Astrocyte of the hippocampus (primary cell): Measurements from ENCODE around the gene GPSM3.
"Not testable (repeated sequence)": the region's sequence is repeated elsewhere in the genome, so short reads cannot be mapped to it uniquely, and the experiment has no call there.

Source experiments
- DNase-seq: peaks from one replicate; pipeline ENCODE4 v3.0.0; 2011; ENCODE audit warnings: low read depth, low spot score

Gene GPSM3

GRCh38 chr6:32187725-32188380 lies 4.6 kb downstream of the GPSM3 start:
- DNase-seq = not testable (repeated sequence)

GRCh38 chr6:32187009-32187709 lies 5.3 kb downstream of the GPSM3 start:
- DNase-seq = no peak

GRCh38 chr6:32186151-32186840 lies 6.1 kb downstream of the GPSM3 start:
- not testable (repeated sequence) for DNase-seq

GRCh38 chr6:32185681-32186131 lies 6.7 kb downstream of the GPSM3 start:
- peak; percentile 89 for DNase-seq

GRCh38 chr6:32184084-32184640 lies 8.3 kb downstream of the GPSM3 start, which contains the start of gene AGER:
Gene AGER, minus strand, starts transcription at chr6:32184253. Its CDS starts 31 bp downstream, at chr6:32184222.
- DNase-seq = no peak

- no peak for DNase-seq
Observed at GRCh38 chr6:32183483-32184083, 8.9 kb downstream of the GPSM3 start.

DNA sequence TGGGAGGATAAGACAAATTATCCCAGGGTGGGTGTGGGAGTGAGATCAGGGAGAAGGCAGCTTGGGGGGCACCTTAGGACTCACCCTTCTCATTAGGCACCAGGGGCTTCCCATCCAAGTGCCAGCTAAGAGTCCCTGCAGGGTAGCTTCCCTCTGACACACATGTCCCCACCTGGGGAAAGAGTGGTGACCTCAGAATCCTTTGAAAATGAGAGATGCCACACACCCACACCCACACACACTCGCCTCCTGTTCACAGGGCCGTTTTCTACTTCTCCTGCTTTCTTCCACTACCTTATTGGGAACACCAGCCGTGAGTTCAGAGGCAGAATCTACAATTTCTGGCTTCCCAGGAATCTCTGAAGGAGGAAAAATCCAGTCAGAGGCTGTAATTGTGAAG lies 9.4 kb downstream of the GPSM3 start:
- DNase-seq = no peak

GRCh38 chr6:32182555-32182981 lies 9.9 kb downstream of the GPSM3 start:
- no peak for DNase-seq

DNA sequence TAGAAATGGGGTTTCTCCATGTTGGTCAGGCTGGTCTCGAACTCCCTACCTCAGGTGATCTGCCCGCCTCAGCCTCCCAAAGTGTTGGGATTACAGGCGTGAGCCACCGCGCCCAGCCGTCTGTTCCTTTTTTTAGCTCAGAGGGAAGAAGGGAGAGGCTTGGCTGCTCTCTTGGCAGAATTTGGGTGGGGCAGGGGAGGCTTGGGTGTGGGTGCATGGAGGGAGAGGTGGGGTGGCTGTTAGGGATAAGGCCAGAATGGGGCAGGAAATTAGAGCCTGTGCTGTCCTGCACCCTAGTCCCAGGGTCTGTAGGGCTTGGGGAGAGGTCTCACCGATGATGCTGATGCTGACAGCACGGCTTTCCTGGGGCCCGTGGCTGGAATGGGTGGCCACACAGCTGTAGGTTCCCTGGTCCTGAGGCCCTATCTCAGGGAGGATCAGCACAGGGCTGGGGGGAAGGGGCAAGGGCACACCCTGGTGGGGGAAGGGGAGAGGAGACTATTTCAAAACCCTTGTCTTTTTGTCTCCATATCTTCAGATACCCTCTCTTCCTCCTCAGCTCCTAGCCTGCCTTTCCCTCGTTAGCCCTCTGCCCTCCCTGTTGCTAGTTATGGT lies 10.4 kb downstream of the GPSM3 start:
- no peak for DNase-seq

GRCh38 chr6:32181148-32181702 lies 11.2 kb downstream of the GPSM3 start:
- no peak for DNase-seq

DNA sequence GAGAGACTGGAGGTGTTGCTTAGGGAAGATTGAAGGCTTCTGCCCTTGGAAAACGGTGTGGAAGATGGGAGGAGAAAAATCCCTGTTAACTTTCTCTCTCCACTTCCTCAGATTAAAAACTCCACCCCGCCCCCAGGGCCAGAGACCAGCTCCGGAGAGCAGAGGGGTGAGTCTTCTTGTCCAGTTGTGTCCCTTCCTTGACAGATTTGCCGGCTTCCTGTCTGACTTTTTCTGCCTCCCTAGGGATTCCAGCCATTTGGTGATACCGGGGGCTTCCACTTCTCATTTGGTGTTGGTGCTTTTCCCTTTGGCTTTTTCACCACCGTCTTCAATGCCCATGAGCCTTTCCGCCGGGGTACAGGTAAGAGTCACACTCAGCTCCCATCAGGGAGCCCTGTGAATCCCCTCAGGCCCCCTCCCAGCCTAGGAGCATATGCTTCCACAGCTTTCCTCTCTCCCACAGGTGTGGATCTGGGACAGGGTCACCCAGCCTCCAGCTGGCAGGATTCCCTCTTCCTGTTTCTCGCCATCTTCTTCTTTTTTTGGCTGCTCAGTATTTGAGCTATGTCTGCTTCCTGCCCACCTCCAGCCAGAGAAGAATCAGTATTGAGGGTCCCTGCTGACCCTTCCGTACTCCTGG lies 12.6 kb downstream of the GPSM3 start:
- DNase-seq = no peak

DNA sequence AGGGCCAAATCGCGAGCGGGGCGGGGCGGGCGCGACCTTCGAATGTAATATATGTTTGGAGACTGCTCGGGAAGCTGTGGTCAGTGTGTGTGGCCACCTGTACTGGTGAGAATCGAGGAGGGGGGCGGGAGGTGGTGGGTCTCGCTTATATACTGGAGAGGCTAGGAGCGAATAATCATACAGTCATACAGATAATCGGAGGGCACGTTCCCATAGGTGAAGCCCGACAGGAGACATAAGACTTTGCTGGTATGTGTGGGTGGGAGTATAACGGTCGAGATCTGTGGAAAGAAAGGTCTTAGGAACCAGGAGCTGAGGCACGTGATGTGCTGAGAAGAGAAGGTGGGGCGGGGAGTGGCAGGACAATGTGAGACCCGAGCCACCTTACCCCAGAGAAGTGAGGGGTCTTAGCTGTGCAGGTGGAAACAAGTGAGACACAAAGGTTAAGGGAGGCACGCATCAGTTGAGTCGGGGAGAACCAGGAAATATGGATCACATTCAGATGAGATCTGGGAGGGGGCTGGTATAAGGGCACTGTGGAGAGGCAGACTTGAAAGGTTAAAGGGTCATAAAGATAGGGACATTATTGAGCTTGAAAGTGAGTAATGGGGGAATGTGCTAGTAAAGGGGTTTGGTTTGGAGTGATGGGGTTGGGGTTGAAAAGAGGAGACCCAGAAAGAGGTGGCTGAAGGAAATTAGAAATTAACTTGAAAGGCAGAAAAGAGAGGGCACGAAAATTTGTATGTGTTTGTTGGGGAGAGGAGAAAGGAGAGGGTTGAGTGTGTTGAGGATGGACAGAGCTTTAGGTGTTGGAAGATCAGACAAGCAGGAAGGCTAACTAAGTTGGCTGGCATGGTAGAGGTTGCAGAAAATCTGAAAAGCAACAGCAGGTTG lies 13.6 kb downstream of the GPSM3 start:
- DNase-seq = peak; percentile 39

DNA sequence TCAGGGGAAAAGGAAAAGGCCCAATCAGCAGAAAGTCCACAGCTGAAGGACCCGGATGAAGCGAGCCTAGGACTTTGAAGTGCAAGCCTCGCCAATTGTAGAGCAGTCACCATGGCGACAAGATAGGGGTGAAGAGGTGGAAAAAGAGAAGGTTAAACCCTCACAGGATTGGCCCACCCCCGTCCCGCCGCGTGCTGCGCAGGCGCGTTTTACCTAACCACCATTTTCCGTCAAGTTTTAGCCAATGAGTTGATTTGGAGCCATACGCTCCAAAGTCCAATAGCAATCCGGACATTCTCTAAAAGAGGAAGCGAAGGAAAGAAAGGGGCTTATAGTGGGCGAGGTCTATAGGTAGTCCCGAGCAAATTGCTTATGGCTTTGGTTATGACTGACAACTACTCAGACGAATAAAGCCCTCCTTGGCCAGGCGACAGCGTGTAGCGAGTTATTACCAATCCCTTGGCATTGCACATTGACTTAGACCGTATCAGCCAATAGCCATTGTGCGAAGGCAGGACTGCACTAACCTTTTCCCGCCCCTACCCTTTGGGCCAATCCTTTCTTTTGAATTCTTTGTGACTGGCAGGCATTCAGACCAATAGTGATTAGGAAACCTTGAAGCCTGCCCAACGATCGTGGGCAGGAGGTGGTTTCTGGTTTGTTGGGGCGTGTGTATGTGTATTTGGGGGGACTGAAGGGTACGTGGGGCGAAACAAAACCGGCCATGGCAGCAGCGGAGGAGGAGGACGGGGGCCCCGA lies 14.5 kb downstream of the GPSM3 start, which contains the start of gene RNF5:
RNF5 (plus strand) TSS at position 618 of the 759 bp plus-strand sequence; CDS start at position 725, 107 bp downstream.
- peak; percentile 100 for DNase-seq

DNA sequence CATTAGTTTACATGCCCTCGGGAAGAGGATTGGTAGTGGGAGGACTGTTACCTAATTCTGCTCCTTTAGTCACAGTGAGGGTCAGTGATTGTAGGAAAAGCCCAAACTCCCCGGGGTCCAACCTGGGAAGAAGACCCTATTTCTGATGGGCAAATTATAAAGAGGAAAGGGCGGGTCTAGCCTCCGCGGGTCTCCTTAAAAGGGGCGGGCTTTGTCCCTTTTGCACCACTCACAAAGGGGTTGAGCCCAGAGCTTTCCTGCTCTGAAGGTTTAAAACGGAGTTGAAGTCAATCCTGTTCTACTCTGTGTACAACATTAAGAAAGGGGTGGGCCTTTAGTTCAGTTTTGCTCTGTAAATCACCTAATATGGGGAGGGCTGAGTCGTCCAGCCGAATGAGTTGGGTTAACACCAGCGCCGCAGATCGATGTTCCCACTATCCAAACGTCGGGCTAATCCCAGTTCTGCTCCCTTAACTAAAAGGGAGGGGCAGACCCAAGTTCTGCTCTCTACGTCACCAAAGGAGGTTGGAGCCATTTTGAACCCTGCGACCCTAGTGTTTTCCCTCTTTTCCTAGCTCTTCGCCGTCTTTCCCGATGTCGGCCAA lies 15.2 kb downstream of the GPSM3 start:
- no peak for DNase-seq

DNA sequence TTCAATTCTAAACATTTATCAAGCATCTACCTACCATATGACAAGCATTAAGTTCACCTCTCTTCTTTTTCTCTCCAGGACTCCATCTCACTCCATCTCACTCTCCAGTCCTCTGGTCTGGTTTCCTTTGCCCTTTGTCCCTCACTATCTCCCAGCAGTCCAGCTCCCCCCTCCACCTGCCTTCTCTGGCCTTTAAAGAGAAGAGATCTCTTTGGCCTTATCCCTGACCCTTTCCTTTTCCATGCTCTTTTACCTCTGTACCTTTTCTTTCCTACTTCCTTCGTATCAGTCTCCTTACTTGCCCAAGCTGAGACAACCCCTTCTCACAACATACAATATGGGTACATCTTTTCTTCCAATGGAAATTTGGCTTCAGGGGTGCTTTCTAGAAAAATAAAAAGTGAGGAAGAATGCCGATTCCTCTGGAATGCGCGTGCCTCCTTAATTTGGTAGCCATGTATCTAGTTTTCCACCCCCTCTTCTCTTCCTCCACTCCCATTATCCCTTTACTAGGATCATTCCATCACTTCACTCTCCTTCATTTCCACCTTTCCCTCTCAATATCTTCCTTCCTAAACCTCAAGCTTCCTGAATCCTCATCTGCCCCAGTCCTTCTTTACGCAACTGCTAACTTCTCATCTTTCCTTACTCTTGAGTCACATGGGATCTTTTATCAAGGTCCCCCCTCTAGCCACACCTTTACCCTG lies 15.8 kb downstream of the GPSM3 start:
- DNase-seq = no peak

GRCh38 chr6:32175711-32176475 lies 16.6 kb downstream of the GPSM3 start, which contains the start of gene AGPAT1:
Gene AGPAT1, minus strand, starts transcription at chr6:32176084. Its CDS starts 4,588 bp downstream, at chr6:32171496.
- DNase-seq = peak; percentile 99

- no peak for DNase-seq
Observed at GRCh38 chr6:32175322-32175710, 17.1 kb downstream of the GPSM3 start.
